Measurements from ENCODE around the gene FBXW11.

GRCh38 chr5:171978016-171978415 lies 28.4 kb downstream of the FBXW11 start:
- TF ChIP-seq CTCF (IDR thresholded peaks at IDR 0.05; ENCODE audit: insufficient read depth, low read depth, low read length) (no peak), EZH2 (IDR thresholded peaks at IDR 0.05; ENCODE audit: insufficient read depth, low read length) (no peak)

All from astrocyte (in vitro differentiated cells and primary cell).